Measurements from ENCODE around the gene IMPA2. TPM values are rescaled to one million over a fixed set of nuclear protein-coding genes. Genes with fewer than 3 reads are reported as not detected.
A peak's percentile ranks its signal among the peaks of the same experiment; 100 is the strongest.

Gene IMPA2
- total and polyA plus RNA-seq, 11 donors: 18.1 to 73.0 (median 40.8) TPM

GRCh38 chr18:12013186-12013916 is 32.0 kb downstream of the IMPA2 start:
- H3K36me3 ChIP-seq: peaks cover 0 to 78% (median 29%) of the 10 kb centered on the region in 9 donors
- 80 to 86% (median 82%) methylated on average over 20 of the region's 20 CpGs for WGBS, 4 donors
- no peaks in the 10 kb centered on the region for H3K9me3 ChIP-seq
- ATAC-seq (no peak), DNase-seq (no peak)
- H3K27ac ChIP-seq: peak overlapping the region; percentile 5 to 85 (median 69)
- no peak overlapping the region for H3K4me3 ChIP-seq
- intact Hi-C loops (cut with DNase I): no loop called here
- no peak for TF ChIP-seq CTCF (IDR thresholded peaks at IDR 0.05)
- no peak for TF ChIP-seq POLR2A (IDR thresholded peaks at IDR 0.05)
- H3K4me1 ChIP-seq: peaks cover 0 to 41% (median 9%) of the 10 kb centered on the region in 12 donors
- no peaks in the 10 kb centered on the region for H3K27me3 ChIP-seq

DNA sequence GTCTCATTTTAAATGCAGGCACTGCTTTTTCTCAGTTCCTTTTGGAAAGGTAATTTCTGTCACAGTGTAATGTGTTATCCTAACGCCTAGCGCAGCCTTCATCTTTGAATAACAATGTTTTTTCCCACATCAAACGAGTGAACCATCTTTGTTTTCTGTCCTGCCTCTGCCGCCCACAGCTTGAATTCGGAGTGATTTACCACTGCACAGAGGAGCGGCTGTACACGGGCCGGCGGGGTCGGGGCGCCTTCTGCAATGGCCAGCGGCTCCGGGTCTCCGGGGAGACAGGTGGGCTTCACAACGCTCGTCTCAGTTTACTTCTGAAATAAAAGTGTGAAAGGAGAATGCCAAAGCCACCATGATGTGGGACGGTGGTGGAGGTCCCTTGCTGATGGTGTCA is 32.8 kb downstream of the IMPA2 start:
- WGBS, 4 donors: 89 to 93% (median 91%) methylated on average over 17 of the region's 17 CpGs
- intact Hi-C loops (cut with DNase I): no loop called here
- Histone ChIP-seq H3K9me3 (no peaks in the 10 kb centered on the region), H3K27me3 (no peaks in the 10 kb centered on the region), H3K4me3 (no peak overlapping the region), H3K36me3 (peaks cover 0 to 78% (median 35%) of the 10 kb centered on the region in 9 donors), H3K27ac (peak overlapping the region in 10 of 12 donors; percentile 5 to 85 (median 74)), H3K4me1 (peaks cover 0 to 41% (median 9%) of the 10 kb centered on the region in 12 donors)
- TF ChIP-seq POLR2A (IDR thresholded peaks at IDR 0.05): no peak
- no peak for TF ChIP-seq CTCF (IDR thresholded peaks at IDR 0.05)
- DNase-seq: no peak
- no peak for ATAC-seq

DNA sequence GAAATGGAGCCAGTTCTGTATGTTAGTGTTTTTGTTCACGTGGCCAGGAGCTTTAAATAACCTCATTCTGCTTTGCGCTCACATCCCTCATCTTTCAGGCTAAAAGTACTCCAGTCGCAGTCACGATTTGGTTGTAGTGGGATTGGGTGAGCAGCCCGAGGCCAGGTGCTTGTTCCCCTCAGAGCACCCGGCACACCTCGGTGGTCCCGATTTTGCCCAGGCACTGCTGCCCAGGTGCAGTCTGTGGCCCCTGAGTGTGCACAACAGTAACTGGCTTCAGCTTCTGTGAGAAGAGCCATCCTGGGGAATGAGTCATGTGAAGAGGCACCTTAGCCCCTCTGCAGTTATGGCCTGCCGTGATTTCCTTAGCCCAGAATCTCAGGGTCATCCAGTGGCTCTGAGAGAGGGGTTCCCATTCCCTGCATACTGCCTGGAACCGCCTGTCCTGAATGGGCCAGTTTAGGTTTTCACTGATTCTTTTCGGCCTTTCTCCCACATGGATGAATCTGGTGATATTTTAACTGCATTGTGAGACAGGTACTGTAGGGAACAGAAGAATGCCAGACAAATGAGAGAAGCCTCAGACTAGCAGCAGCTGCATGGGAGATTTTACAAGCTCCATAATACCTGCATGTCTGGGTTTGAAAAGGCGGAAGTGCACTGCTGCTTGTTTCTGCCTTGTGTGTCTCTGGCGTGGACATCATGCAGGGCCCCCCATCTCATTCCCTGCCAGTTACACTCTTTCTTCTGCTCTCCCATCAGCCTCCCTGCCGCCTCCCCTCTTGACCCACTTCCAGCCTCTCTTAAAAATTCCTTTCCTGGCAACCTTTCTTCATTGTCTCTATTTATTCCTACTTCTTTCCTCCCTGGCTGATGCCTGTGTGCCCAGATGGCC is 33.5 kb downstream of the IMPA2 start:
- ATAC-seq (no peak), DNase-seq (no peak)
- Histone ChIP-seq H3K27ac (peak overlapping the region in 9 of 12 donors; percentile 53 to 85 (median 79)), H3K36me3 (peaks cover 0 to 71% (median 31%) of the 10 kb centered on the region in 9 donors), H3K4me1 (peaks cover 0 to 41% (median 9%) of the 10 kb centered on the region in 12 donors), H3K4me3 (no peak overlapping the region), H3K9me3 (no peaks in the 10 kb centered on the region), H3K27me3 (no peaks in the 10 kb centered on the region)
- intact Hi-C loops (cut with DNase I): no loop called here
- 81 to 91% (median 90%) methylated on average over 12 to 14 of the region's 14 CpGs for WGBS, 4 donors
- TF ChIP-seq CTCF (IDR thresholded peaks at IDR 0.05) (no peak), POLR2A (IDR thresholded peaks at IDR 0.05) (no peak)
